Measurements from ENCODE around the gene GTF2F1.
A peak's percentile ranks its signal among the peaks of the same experiment; 100 is the strongest.
"Not testable (repeated sequence)": the region's sequence is repeated elsewhere in the genome, so short reads cannot be mapped to it uniquely, and the experiment has no call there.

GTF2F1 gene

DNA sequence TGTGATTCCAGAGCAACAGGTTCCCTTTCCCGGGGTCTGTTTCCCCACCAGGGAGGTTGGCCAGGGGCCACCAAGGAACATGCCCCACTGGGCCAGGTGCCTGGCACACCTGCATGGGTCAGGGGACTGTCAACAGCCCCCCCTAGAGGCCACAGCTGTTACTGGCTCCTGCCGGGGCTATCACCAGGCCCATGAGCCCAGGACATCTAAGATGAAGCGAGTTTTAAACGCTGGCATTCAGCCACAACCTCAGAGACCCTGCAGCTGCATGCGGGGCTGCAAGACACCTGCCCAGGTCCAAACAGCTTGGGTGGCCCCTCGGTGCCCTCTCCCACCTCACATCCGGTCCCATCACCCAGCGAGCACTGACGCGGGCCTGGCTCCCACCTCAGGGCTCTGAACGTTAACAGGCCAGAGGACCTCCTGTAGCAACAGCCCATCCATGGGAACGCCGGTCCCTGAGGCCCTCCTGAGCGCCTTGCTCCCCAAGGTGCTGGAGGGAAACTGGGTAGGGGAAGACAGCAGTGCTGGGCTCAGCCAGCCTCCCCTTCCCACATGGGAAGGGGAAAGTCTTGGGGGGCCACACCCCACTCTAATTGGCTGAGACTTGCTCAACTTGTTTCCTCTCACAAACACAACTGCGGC is 19.6 kb upstream of the GTF2F1 start:
- DNase-seq (ENCODE audit: low spot score): peak; percentile 75
- TF ChIP-seq, protein P1, sequence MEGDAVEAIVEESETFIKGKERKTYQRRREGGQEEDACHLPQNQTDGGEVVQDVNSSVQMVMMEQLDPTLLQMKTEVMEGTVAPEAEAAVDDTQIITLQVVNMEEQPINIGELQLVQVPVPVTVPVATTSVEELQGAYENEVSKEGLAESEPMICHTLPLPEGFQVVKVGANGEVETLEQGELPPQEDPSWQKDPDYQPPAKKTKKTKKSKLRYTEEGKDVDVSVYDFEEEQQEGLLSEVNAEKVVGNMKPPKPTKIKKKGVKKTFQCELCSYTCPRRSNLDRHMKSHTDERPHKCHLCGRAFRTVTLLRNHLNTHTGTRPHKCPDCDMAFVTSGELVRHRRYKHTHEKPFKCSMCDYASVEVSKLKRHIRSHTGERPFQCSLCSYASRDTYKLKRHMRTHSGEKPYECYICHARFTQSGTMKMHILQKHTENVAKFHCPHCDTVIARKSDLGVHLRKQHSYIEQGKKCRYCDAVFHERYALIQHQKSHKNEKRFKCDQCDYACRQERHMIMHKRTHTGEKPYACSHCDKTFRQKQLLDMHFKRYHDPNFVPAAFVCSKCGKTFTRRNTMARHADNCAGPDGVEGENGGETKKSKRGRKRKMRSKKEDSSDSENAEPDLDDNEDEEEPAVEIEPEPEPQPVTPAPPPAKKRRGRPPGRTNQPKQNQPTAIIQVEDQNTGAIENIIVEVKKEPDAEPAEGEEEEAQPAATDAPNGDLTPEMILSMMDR (IDR thresholded peaks at IDR 0.05; ENCODE audit: borderline replicate concordance, control extremely low read depth, extremely low read depth, insufficient read depth, missing control alignments): peak; percentile 50
- in situ Hi-C loops (cut with MboI; ENCODE audit: low sequenced_read_pairs, unreplicated experiment): no loop called here

DNA sequence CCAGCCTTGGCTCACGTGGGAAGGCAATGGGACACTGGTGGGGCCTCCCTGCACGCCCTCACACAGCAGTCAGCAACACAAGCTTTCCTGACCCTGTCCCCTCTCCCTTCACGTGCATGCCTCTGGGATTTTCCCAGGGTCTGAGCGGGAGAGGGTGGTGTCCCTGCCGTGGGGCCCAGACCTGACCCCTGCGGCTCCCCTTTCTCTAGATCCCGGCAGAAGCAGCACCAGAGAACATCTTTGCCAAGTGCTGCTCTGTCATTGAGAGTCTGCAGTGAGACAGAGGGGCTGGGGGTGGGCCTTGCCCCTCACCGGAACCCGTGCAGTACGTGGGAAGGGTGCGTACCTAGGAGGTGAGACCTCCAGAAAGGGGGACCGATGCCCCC is 19.1 kb upstream of the GTF2F1 start:
- no peak for DNase-seq (ENCODE audit: low spot score)
- TF ChIP-seq, protein P1 (IDR thresholded peaks at IDR 0.05; ENCODE audit: borderline replicate concordance, control extremely low read depth, extremely low read depth, insufficient read depth, missing control alignments): no peak
- in situ Hi-C loops (cut with MboI; ENCODE audit: low sequenced_read_pairs, unreplicated experiment): no loop called here

DNA sequence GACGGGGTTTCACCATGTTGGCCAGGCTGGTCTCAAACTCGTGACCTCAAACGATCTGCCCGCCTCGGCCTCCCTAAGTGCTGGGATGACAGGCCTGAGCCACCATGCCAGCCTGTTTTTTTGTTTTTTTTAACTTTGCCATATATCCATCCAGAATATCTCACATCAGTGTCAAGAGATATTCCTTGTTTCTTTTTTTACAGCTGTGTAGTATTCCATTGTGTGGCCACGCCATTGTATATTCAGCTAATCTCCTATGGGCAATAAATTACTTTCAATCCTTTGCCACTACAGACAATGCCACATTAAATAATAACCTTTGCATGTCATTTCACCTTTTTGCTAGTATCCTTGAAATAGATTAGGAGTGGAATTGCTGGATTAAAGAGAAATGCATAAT is 16.4 kb upstream of the GTF2F1 start:
- no peak for DNase-seq (ENCODE audit: low spot score)
- in situ Hi-C loops (cut with MboI; ENCODE audit: low sequenced_read_pairs, unreplicated experiment): no loop called here
- TF ChIP-seq, protein P1 (IDR thresholded peaks at IDR 0.05; ENCODE audit: borderline replicate concordance, control extremely low read depth, extremely low read depth, insufficient read depth, missing control alignments): no peak

DNA sequence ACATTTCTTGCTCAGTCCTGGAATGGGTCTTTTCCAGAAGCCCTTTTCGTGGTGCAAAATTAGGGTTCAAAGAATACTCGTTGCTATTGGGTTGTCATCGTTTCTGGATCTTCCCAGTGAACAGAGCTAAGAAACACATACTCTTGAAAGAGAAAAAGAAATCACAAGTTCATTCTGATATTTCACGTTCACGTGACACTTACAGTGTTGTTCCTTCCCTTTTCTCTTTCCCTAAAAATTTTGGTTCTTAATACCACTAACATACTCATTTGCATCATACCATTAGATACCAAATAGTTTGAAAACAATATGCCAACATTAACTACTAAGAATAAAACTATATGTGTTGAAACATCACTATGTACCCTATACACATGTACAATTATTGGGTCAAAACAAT is 13.4 kb upstream of the GTF2F1 start:
- in situ Hi-C loops (cut with MboI; ENCODE audit: low sequenced_read_pairs, unreplicated experiment): no loop called here
- no peak for DNase-seq (ENCODE audit: low spot score)
- TF ChIP-seq, protein P1 (IDR thresholded peaks at IDR 0.05; ENCODE audit: borderline replicate concordance, control extremely low read depth, extremely low read depth, insufficient read depth, missing control alignments): no peak

DNA sequence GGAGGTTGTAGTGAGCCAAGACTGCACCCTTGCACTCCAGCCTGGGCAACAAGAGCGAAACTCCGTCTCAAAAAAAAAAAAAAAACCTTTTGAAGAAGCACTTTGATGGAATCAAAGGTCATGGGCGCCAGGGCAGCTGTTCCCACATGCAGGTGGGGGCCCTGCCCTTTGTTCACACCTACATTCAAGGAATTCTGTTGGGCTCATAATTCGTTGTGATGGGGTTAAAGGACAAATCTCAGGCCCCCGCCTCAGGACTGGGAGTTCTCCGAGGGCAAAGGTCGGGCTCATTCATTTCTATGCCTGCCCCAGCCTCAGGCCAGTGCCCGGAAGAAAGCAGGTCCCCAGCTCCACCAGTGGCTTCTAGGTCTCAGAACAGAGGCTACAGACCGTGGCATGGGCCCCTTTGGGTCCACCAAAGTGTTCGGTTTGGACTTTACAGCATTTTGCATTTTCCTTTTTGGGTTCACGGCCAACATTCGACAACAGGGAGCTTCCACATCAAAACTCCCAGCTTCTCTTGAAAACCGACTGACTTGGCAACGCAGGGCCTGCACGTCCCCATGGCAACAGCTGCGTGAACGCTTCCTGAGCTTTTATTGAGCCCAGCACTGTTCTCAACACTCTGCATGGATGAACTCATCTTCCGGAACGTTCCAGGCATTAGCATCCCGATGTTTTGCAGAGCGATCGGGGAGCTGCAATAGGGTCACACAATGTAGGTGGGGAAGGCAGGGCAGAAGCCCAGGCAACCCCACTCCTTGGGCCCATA is 10.1 kb upstream of the GTF2F1 start:
- TF ChIP-seq, protein P1 (IDR thresholded peaks at IDR 0.05; ENCODE audit: borderline replicate concordance, control extremely low read depth, extremely low read depth, insufficient read depth, missing control alignments): no peak
- no peak for DNase-seq (ENCODE audit: low spot score)
- in situ Hi-C loops (cut with MboI; ENCODE audit: low sequenced_read_pairs, unreplicated experiment): no loop called here

DNA sequence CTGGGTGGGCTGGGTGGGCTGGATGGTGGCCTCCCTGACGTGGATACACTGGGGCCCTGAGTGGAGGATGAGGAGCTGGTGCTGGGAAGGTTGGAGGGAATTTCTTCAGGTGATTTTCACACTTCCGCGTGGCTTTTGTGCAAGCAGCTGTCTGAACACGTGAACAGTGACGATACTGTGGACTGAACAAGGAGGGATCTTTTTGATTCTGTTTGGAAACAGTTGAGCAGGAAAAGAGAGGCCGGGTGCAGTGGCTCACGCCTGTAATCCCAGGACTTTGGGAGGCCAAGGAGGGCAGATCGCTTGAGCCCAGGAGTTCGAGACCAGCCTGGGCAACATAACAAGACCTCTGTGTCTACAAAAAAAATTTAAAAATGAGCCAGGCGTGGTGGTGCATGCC is 9.1 kb upstream of the GTF2F1 start:
- DNase-seq (ENCODE audit: low spot score): no peak
- in situ Hi-C loops (cut with MboI; ENCODE audit: low sequenced_read_pairs, unreplicated experiment): no loop called here
- TF ChIP-seq, protein P1 (IDR thresholded peaks at IDR 0.05; ENCODE audit: borderline replicate concordance, control extremely low read depth, extremely low read depth, insufficient read depth, missing control alignments): no peak

DNA sequence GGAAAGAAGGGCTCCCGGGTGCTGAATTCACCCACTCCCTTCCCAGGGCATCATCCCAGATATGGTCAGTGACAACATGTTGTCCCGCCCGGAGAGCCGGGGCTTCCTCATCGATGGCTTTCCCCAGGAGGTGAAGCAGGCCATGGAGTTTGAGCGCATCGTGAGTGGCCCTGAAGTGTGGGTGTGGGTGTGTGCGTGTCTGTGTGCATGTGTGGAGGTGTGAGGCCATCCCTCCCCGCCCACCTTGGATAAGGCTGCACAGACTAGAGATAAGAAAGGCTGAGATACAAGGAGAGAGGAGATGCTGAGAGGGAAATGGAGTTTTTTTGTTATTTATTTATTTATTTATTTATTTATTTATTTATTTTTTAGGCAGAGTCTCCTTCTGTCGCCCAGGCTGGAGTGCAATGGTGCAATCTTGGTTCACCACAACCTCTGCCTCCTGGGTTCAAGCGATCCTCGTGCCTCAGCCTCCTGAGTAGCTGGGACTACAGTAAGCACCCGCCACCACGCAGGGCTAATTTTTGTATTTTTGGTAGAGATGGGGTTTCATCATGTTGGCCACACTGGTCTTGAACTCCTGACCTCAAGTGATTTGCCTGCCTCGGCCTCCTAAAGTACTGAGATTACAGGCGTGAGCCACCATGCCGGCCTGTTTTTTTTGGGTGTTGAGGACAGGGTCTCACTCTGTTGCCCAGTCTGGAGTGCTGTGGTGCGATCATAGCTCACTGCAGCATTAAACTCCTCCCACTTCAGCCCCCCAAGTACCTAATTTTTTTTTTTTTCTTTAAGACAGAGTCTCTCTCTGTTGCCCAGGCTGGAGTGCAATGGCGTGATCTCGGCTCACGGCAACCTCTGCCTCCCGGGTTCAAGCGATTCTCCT is 7.3 kb upstream of the GTF2F1 start:
- DNase-seq (ENCODE audit: low spot score); in situ Hi-C loops (cut with MboI; ENCODE audit: low sequenced_read_pairs, unreplicated experiment): not testable (repeated sequence)

Measured in GM13976 (cell line).